NCI-H524 (cell line): ENCODE results near the gene PKNOX2.

Source experiments
- DNase-seq, 2 experiments: peaks; one replicate each; lab custom pipeline; 2025; lab: John Stamatoyannopoulos, UW

PKNOX2 gene

DNA sequence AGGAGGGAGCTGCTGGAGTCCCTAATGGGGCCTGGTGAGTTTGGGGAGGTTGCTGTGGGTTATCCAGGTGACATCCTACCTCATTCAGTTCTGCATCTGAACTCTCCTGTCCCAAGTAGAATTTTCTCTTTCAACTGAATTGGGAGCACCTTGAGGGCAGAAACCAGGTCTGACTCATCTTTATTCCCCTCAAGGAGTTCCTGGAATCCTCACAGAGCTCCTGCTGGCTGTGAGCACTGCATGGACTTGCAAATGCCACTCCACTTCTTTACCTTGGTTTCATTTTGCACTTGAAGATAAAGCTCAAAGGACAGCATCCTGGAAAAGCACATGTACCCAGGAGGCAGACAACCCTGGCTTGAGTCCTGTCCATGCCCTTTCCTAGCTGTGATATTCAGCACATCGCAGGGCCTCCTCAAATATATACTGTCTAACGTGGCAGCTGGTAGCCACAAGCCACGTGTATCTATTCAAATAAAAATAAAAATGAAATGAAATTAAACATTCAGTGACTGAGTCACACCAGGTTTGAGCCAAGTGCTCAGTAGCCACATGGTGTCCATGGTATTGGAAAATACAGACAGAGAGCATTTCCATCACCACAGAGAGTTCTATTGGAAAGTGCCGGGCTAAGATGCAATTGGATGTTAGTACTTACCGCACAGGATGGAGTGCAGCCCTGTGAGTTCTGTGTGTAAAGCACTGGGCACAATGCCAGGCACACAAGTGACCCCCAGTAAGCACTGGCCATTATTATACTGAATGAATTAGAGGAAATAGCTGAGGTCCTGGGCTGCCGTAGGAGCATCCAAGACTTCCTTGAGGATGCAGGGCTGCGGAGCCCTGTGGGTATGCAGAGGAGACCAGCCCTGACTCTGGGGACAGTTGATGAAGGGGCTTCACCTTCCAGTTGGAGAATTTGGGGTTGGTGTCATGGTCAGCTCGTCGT, 149.0 kb downstream of the PKNOX2 start:
- DNase-seq: no peak

DNA sequence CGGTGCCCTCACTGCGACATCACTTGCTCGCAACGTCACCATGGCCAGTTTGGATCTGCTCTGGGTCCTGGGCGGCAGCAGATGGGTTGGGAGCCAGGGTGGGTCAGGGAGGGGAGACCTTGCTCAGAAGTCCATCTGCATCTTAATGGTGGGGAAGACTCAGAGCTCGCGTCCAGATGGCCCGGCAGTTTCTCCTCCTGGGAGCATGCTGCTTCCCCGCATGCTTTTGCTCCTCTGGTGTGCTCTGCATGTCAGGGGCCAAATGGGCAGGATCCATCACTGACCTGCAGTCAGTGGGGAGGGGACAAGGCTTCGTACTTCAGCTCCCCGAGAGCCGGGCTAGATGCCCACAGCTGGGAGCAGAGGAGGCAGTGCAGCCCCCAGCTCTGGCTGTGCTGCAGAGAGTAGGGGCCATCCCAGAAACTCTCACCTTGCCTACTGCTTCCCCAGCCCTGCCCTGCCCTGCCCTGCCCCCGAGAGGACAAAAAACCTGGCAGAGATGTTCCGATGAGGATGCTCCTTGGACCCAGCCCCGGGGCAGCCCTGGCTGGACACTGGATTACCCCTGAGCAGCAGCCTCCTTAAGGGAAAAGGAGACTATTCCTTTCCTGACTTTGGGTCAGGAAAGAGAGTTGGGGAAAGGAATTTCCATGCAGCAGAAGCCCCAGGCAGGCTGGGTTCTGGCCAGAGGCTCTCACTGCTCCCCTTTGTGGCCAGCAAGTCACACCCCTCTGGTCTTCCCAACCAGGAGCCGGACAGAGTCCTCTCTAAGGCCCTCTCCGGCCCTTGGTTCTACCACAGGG, 149.9 kb downstream of the PKNOX2 start:
- peak in 1 of 2 experiments; percentile 20 for DNase-seq

DNA sequence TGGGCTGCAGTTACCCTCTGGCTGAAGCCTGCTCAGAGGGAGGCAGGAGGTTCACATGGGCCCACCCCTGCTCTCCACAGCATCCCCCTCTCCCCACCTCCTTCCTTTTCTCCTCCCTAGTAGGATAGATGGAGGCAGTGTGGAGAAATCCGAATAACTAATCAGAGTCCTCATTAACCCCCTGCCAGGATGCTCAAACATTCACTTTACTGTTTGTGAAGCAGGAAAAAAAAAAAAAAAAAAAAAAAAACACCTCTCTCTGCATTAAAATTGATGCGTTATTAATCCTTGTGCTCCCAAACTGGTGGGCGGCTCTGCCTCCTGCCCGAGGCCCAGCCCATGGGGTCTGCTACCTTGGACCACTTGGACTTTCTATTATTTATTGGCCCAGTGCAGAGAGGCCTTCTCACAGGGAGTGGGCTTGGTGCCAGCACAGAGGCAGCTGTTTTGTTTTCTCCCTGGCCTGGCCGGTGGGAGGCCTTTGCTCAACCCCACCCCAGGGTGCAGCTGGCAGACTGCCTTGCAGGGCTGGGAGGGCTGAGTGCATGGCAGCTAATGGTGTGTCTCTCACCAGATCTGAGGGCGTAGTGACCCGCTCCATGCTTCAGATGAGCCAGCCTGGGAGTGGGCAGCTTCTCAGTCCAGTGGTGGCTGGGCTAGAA, 150.7 kb downstream of the PKNOX2 start:
- DNase-seq: peak in 1 of 2 experiments; percentile 52

DNA sequence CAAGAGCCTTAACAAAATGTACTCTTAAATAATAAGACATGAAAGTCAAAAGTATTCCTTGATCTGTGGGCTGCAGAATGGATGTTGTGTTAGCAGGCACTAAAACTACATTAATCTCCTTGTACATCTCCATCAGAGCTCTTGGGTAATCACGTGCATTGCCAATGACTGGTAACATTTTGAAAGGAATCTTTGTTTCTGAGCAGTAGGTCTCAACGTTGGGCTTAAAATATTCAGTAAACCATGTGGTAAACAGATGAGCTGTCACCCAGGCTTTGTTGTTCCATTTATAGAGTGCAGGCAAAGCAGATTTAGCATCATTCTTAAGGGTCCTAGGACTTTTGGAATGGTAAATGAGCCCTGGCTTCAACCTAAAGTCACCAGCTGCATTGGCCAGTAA, 152.9 kb downstream of the PKNOX2 start:
- no peak for DNase-seq

DNA sequence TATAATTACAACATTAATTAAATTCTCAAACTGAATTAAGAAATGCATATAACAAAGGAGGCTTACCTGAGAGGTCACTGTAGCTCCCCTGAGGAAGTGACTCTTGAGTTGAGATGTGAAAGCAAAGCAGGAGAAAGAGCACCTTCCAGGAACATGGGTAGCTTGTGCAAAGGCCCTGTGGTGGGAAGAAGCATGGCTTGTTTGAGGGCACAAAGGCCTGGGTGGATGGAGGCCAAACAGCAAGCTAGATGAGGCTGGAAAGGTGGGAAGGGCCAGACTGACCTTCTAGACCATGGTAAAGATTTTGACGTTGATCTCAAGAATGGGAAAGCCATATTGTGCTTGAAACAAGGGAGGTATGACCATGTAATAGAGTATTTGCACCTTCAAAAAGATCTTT, 155.1 kb downstream of the PKNOX2 start:
- no peak for DNase-seq

DNA sequence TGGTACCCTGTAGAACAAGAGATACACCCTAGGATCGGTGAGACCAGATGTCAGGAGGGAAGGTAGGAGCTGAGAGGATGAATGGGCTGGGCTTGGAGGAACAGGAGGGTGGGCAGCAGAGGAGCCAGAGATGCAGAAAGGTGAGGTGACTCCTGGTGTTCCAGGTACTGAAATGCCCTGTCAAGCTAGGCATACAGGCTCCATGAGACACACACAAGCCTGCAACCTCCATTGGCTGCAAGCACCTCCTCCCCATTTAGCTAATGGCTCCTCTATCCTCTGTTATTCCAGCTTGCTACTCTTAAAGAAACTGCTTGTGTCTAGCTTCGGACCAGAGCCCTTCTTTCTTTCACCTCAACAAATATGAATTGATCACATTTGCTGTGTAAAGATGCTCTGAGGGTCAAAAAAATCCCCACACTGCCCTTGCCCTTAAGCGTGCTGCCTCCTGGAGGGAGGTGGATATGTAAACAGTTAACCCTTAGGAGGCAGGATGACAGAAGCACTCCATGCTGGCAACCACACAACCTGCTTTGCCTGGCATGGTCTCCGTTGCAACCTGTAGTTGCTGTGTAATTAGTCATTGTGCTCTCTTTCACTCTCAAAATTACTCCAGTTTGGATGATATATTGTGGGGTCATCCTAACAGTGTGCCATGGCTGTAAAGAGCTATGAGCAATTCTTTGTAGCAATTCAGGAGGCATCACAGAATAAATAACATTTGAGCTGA, 156.0 kb downstream of the PKNOX2 start:
- no peak for DNase-seq

DNA sequence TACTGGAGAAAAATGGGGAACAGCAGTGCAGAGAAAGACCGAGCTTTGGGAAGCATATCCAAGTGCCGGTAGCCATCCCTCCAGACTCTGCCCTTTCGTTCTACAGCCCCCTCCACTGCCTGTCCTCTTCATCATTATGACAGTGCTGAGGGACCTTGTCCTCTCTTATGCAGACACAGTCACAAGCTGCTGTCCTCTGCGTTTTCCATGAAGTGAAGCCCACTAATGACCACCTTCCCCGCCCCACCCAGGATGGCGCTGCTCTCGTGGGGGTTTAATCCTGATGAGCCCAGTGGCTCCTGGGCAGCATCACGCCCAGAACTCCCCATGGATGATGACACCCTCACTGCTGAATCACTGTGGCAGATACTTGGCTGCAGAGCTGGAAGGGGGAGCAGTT, 157.7 kb downstream of the PKNOX2 start:
- no peak for DNase-seq

DNA sequence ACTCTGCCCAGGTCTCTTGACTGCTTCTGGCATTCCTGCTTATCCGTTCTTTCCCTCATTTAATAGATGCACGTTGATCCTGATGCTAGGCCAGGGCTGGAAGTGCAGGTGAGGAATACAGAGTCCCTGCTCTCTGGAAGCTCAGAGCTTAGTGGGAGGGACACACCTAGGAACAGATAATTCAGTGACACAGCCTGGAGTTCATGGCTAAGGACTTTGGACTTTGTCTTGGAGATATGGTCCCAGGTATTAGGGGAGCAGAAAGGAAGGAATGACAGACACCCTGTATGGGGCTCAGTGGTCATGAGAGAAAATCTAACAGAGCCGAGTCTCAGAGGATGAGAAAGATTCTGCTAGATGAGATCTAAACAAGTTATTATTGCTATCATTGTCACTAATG, 160.6 kb downstream of the PKNOX2 start:
- no peak for DNase-seq

DNA sequence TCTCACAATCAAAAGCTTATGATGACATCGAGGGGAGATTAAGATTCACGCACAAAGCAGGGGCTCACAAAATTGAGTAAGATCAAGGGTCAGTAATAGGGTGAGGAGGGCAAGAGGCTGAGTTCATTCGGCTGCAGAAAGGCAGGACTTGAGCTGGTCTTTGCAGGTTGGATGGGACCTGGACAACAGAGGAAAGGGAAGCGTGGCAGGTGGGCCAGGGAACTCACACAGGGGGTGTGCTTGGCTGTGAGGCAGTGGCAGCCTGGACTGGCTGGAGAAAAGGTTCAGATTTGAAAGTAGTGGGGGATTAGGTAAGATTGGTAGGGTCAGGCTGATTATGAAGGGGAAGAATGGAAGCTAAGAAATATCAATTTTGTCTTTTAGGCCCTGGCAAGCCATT, 161.6 kb downstream of the PKNOX2 start:
- no peak for DNase-seq

DNA sequence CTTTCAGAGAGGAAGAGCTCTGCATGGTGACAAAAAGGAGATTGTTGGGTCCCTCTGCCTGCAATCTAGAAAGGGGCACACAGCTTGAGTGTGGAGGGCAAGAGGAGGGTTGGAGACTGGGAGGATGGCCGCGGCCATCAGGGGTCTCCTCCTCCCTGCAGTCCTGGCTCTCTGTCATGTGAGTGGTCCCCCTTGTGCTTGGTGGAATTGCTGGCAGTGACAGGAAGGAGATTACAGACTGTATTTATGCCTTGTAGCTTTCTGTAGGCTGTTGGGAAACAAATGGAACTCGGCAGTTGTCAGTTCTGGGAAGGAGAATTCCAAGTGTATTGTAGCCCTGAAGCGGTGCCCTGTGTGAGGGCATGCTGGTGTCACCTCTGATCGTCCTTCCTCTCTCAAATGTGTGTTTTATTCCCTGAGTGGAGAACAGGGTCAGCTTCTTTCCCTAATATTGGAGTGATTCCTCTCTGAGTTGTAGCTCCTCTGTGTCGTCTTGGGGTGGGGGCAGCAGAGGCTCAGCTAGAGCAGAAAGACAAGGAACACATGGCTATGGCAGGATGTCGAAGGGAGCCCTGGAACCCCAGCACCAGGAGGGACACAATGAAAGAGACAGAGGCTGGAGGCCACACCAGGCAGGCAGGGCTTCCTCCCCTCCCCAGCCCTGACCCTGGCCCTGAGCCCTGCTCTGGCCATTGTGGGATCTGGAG, 163.1 kb downstream of the PKNOX2 start:
- no peak for DNase-seq

DNA sequence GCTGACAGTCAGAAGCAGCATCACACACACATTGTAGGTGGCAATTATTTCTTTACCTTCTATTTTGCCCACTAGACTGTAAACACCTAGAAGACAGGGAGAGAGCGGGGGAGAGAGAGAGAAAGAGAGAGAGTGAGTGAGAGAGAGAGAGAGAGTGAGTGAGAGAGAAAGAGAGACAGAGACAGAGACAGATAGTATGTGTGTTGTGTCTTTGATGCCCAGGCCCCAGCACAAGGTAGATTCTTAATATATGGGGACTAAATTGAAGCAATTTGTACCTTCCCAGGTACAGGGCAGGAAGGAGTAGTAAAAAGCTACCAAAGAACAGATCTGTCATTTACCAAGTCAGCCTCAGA, 163.7 kb downstream of the PKNOX2 start:
- DNase-seq: no peak

DNA sequence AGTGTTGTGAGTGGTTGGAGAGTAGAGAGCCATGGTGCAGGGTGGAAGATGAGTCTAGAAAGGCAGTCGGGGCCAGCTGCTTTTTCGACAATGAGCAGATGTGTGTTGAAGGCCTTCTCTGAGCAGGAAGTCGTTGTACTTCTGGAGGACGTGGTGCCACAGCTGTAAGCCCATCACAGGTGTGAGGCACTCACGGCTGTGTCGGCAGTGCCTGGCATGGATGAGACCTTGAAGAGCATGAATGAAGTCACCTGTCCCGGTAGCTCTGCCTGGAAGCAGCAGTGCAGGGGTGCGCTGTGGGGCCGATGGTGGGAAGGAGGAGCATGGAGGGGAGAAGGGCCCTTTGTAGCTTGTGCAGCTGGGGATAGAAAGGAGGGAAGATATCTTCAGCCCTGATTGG, 165.2 kb downstream of the PKNOX2 start:
- DNase-seq: peak in 1 of 2 experiments; percentile 15

DNA sequence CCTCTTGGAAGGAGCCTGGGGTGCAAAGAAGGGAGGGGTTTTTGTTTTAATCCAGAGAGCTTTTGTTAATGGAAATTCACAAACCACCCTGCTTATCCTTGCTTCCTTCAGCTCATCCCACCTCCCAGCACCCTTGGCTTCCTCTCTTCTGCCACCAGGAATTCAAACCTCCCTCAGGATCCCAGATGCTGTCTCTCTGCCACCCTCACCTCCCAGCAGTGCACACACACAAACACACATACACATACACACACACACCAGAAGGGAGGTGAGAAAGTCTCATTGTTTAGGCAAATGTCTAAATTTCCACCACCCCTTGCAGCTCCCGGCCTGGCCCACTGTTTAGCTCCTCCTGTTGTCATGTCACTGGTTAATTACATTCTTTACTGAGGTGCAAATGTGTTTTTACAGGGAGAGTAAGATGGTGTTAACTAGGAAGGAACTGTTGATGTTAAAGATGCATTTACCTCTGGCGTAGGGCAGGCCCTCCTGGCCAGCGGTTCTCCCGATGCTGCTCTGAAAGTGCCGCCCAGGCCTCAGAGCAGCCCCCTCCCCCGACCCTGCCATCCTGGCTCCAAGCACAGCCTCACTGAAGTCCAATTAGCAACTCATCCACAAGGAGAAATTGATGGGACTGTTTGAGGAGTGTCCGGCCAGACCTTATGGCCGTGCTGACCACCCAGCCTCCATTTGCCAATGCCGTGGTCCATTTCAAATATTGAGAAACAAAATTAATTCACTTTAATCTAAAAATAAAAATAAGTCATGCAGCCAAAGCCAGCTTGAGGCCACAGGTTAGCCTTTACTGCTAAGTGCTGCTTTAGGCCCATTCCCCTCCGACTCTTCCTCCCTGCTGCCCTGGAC, 166.1 kb downstream of the PKNOX2 start:
- no peak for DNase-seq

DNA sequence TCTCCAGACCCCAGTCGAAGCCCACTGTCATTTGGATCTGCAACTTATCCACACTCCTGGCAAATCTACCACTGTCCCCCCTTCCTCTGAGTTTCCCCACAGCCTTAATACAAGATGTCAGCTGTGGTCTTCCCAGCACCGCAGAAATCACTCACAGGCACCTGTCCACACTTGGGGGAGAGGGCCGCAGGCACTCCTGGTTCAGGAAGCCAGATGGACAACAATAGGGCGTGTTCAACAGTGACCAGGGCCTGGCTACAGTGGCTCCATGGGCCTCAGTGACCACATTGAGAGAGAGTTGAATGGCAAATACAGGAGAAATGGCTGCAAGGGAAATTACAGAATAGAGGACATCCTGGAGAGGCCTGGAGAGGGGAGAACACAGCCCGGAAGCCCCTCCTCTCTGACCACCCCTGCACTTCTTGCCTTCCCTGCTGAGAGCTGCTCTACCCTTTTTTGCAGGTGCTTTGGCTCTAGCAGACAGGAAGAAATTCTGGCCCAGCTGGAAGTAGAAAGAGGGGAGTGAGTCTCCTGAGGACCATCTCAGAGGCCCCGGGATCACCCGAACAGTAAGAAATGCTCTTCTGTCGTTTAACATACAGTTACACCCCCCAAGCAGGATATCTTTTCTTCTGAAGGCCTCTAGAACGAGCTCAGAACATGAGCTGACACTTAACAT, 166.9 kb downstream of the PKNOX2 start:
- DNase-seq: no peak

DNA sequence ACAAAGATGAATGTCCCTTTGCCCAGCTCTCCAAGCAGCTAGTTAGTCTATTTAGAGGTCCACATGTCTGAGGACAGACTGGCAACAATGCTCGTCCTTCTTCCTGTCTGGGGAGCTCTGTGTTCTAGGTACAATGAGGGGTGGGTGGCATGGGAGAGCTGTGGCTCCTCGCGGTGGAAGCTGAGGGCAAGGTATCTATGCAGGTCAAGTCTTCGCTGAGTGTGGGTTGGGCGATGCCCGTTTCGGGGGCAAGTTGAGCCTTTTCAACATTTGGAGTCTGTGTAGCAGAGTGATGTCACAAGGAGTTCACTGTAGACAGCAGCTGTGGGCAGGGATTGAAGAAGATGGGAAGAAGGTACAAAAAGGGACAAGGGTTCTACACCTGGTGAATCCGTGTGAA, 168.3 kb downstream of the PKNOX2 start:
- DNase-seq: no peak

DNA sequence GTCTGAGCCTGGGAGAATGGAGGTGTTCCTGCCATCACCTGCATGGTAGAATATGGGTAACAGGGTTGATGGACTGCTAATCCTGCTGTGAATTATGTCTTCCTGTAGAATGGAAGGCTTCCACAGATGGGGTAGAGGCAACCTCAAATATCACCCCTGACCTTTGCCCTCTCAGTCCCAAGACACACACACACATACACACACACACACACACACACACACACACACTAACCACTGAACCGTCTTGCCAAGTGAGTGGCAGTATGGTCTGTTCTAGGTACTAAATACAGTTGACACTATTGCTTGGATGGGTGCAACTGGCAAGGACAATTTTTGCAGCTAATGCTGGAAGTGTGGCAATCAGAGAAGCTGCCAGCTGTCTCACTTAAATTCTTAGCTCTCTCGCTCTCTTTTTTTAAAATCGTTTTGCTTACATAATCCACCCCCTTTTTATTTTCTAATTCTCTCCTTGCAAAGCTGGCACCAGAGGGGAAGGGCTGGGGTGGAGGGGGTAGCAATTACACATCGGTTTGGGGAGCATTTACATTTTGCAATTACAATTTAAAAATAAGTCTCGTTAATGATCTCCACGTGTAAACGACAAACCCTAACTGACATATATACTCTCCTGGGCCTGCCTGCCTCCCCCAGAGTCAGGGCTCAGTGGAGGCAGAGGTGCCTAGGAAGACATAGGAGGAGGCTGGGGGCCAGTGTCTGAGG, 169.0 kb downstream of the PKNOX2 start:
- DNase-seq: peak in 1 of 2 experiments; percentile 12

DNA sequence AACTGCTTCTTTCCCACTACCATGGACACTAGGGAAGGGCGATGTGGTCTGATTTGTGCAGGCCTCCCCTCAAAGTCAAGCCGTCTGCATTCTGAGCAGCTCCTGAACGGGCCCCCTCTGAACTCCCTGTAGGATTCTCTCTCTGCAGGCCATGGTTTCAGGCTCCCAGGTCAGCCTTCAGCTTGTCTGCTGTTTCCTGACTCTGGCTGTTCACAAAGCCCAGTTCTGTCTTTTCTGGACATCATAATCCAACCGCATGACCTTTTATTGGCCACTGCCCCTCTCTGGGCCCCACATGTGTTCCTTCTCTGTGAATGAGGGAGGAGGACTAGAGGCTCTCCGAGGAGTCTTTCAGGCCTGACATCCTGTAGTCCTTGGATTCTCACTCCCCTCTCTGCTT, 170.6 kb downstream of the PKNOX2 start:
- no peak for DNase-seq

DNA sequence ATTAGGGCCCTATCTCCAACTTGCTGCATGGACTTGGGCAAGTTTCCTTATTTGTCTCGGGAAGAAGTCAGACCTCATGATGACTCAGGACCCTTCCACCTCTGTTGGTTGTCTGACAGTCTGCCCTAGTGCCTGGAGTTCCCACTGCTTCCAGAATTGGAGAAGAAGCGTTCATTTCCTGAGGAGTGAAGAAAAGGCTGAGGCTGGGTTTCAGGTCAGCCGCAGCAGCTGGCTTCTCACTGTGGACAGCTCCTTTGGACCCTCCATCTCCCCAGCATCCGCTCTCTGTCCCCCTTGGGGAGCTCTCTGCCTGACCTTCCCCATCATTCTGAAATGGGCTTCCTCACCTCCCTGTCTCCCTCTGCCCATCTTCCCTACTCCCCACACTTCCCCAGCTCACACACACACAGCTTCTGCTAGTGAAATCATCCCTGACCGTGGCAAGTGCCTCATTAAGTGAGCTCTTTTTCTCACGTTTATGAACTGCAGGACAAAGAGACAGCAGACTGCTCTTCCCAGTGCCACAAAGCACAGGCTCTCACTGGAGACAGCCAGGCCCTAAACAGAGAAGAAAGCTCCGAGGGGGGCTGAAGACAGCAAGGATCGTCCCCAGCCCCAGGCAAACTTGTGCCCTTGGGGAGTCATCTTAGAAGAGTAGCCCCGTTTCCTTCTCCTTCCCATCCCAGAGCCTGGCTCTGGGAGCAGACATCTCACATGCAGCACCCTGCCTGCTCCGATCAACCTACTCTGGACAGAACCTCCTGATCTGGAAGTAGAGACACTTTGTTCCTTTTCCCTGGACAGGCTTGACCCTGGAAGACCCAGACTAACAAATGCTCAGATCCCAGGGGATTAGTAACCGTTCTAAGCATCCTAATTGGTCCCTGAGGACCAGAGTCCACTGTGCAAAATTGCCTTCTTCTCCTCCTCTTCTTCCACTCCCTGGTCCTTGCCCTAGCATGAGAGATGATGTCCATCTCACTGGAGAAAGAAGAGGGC, 173.6 kb downstream of the PKNOX2 start:
- DNase-seq: peak in 1 of 2 experiments; percentile 16
